ACC112 (cell line): ENCODE measurements around the gene LOXHD1.

ENCODE experiments used
- H2AFZ ChIP-seq: fragments of 200-600 bp; sonication (generic); one replicate; pipeline ENCODE4 v1.6.0; 2017; ENCODE audit warnings: antibody characterized with exemption, low read length; ENCODE audit not compliant: unreplicated experiment
- H3K27ac ChIP-seq: fragments of 200-600 bp; sonication (generic); 2 replicates; pipeline ENCODE4 v1.5.1; 2014; ENCODE audit warnings: low read depth, mild to moderate bottlenecking, antibody characterized with exemption, low read length, moderate library complexity
- H3K27me3 ChIP-seq: fragments of 200-600 bp; sonication (generic); 2 replicates; pipeline ENCODE4 v1.6.1; 2014; ENCODE audit warnings: mild to moderate bottlenecking, antibody characterized with exemption, low read length, moderate library complexity, mixed read lengths; ENCODE audit not compliant: insufficient read depth
- H3K36me3 ChIP-seq: fragments of 200-600 bp; sonication (generic); 2 replicates; pipeline ENCODE4 v1.6.1; 2016; ENCODE audit warnings: mild to moderate bottlenecking, antibody characterized with exemption, low read length, moderate library complexity, mixed read lengths; ENCODE audit not compliant: insufficient read depth
- H3K4me1 ChIP-seq: fragments of 200-600 bp; sonication (generic); one replicate; pipeline ENCODE4 v1.6.1; 2016; ENCODE audit warnings: low read length, mixed read lengths; ENCODE audit not compliant: insufficient read depth, unreplicated experiment, control insufficient read depth
- H3K4me3 ChIP-seq: fragments of 200-600 bp; sonication (generic); 2 replicates; pipeline ENCODE4 v1.5.1; 2014; ENCODE audit warnings: mild to moderate bottlenecking, low read depth, low read length
- H3K79me2 ChIP-seq: fragments of 200-600 bp; sonication (generic); one replicate; pipeline ENCODE4 v1.6.0; 2016; ENCODE audit warnings: low read length; ENCODE audit not compliant: control insufficient read depth, unreplicated experiment, insufficient read depth

Gene LOXHD1

GRCh38 chr18:46657115-46657955, at the start of gene LOXHD1:
Gene LOXHD1 (minus strand): TSS chr18:46657220. CDS start chr18:46657033, 187 bp downstream.
- no peaks in the 10 kb centered on the region for H3K79me2 ChIP-seq
- H3K36me3 ChIP-seq = no peaks in the 10 kb centered on the region
- H3K4me1 ChIP-seq = no peaks in the 10 kb centered on the region
- no peak within 1 kb of the TSS for H3K27ac ChIP-seq
- H3K27me3 ChIP-seq = peaks cover 30% of the 10 kb centered on the region
- H3K4me3 ChIP-seq = no peak within 1 kb of the TSS
- H2AFZ ChIP-seq = no peak within 1 kb of the TSS

GRCh38 chr18:46705521-46705920, 48.5 kb upstream of the LOXHD1 start:
- H3K36me3 ChIP-seq = no peaks in the 10 kb centered on the region
- no peak overlapping the region for H3K4me3 ChIP-seq
- H3K4me1 ChIP-seq = no peaks in the 10 kb centered on the region
- no peaks in the 10 kb centered on the region for H3K27me3 ChIP-seq
- no peak overlapping the region for H3K27ac ChIP-seq
- no peaks in the 10 kb centered on the region for H3K79me2 ChIP-seq
- no peak overlapping the region for H2AFZ ChIP-seq

GRCh38 chr18:46704816-46705215, 47.8 kb upstream of the LOXHD1 start:
- Histone ChIP-seq H2AFZ (no peak overlapping the region), H3K79me2 (no peaks in the 10 kb centered on the region), H3K27ac (no peak overlapping the region), H3K36me3 (no peaks in the 10 kb centered on the region), H3K27me3 (no peaks in the 10 kb centered on the region), H3K4me1 (no peaks in the 10 kb centered on the region), H3K4me3 (no peak overlapping the region)

GRCh38 chr18:46704189-46704588, 47.2 kb upstream of the LOXHD1 start:
- Histone ChIP-seq H3K36me3 (no peaks in the 10 kb centered on the region), H3K27me3 (no peaks in the 10 kb centered on the region), H3K27ac (no peak overlapping the region), H3K79me2 (no peaks in the 10 kb centered on the region), H2AFZ (no peak overlapping the region), H3K4me3 (no peak overlapping the region), H3K4me1 (no peaks in the 10 kb centered on the region)

- no peaks in the 10 kb centered on the region for H3K79me2 ChIP-seq
Measured at GRCh38 chr18:46702471-46702870, 45.5 kb upstream of the LOXHD1 start.

GRCh38 chr18:46700066-46700824, 43.2 kb upstream of the LOXHD1 start:
- Histone ChIP-seq H3K79me2 (no peaks in the 10 kb centered on the region), H3K27me3 (no peaks in the 10 kb centered on the region; the same call in 1 of the 2 replicates), H3K36me3 (no peaks in the 10 kb centered on the region), H3K4me1 (no peaks in the 10 kb centered on the region), H2AFZ (no peak overlapping the region), H3K27ac (no peak overlapping the region), H3K4me3 (no peak overlapping the region)

More at GRCh38 chr18:46702471-46702870, 45.5 kb upstream of the LOXHD1 start:
- Histone ChIP-seq H3K4me1 (no peaks in the 10 kb centered on the region), H2AFZ (no peak overlapping the region), H3K4me3 (no peak overlapping the region), H3K36me3 (no peaks in the 10 kb centered on the region), H3K27ac (no peak overlapping the region), H3K27me3 (no peaks in the 10 kb centered on the region; the same call in 1 of the 2 replicates)

GRCh38 chr18:46696702-46697101, 39.7 kb upstream of the LOXHD1 start:
- peaks cover 5% of the 10 kb centered on the region for H3K27me3 ChIP-seq
- no peak overlapping the region for H3K27ac ChIP-seq
- H2AFZ ChIP-seq = no peak overlapping the region
- H3K79me2 ChIP-seq = no peaks in the 10 kb centered on the region
- no peak overlapping the region for H3K4me3 ChIP-seq
- no peaks in the 10 kb centered on the region for H3K36me3 ChIP-seq
- no peaks in the 10 kb centered on the region for H3K4me1 ChIP-seq

GRCh38 chr18:46696268-46696667, 39.2 kb upstream of the LOXHD1 start:
- Histone ChIP-seq H3K4me1 (no peaks in the 10 kb centered on the region), H3K79me2 (no peaks in the 10 kb centered on the region), H3K4me3 (no peak overlapping the region), H3K27me3 (peaks cover 5% of the 10 kb centered on the region), H3K36me3 (no peaks in the 10 kb centered on the region), H3K27ac (no peak overlapping the region), H2AFZ (no peak overlapping the region)

- Histone ChIP-seq H3K79me2 (no peaks in the 10 kb centered on the region), H3K4me3 (no peak overlapping the region), H3K27ac (no peak overlapping the region), H3K36me3 (no peaks in the 10 kb centered on the region), H2AFZ (no peak overlapping the region), H3K27me3 (peaks cover 5% of the 10 kb centered on the region), H3K4me1 (no peaks in the 10 kb centered on the region)
Measured at GRCh38 chr18:46693996-46694395, 37.0 kb upstream of the LOXHD1 start.

GRCh38 chr18:46688853-46689525, 32.0 kb upstream of the LOXHD1 start:
- no peak overlapping the region for H3K27ac ChIP-seq
- H2AFZ ChIP-seq = no peak overlapping the region

More at GRCh38 chr18:46688853-46689525, 32.0 kb upstream of the LOXHD1 start:
- Histone ChIP-seq H3K4me3 (no peak overlapping the region), H3K79me2 (no peaks in the 10 kb centered on the region), H3K36me3 (no peaks in the 10 kb centered on the region), H3K27me3 (peaks cover 8% of the 10 kb centered on the region; the same call in 1 of the 2 replicates), H3K4me1 (no peaks in the 10 kb centered on the region)
